ENCODE data around the gene ANKS1B.
"Not testable (repeated sequence)": the region's sequence is repeated elsewhere in the genome, so short reads cannot be mapped to it uniquely, and the experiment has no call there.

ANKS1B gene

DNA sequence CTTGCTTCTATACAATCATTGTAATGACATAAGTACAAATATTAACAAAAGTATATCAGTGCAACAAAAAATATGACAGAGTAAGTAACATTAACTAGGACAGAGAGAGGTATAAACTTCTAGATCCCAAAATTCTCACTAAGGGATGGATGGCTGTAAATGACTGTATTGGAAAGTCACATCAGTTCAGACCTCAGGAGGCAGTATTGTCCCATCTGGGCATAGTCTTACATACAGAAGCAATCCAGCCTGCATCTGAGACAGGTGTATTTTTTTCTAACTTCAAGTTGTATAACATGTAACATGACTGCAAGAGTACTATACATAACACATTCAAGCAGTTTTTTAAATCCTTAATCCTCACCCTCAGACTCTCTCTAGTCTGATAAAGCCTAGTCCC lies 238.2 kb downstream of the ANKS1B start:
- no peak for DNase-seq

DNA sequence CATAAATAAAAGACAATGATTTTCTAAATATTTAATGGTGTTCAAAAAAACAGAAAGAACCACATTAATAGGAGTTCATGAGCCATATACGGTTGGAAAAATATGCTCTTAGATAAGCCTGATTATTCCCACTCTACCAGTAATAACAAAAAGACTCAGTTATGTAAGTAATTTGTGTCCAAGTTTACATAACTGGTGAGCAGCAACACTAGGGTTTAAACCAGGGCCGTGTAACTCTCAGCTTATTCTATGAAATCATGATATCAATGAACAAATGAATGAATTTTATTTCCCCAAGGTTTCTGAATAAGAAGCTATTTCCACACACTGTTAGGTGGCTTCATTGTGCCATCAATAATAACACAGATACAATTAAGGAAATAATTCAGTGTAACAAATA lies 238.8 kb downstream of the ANKS1B start:
- DNase-seq, result no peak

DNA sequence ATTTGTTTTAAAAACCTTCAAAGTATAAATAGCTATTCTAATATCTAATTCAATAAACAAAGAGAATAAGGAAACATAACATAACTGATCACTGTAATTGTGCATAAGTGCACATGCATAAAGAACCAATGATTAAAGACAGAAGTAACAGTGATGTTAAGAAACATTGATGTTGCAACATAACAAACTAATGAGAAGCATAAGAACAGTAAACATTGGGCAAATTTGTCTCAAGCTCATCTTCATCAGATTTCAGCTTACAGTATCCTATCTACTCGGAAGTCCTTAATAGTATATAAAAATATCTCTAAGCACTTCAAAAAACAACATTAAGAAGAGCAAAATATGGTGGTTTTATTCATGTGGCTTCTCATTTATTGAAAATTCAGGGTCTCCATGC lies 239.6 kb downstream of the ANKS1B start:
- no peak for DNase-seq

- no peak for DNase-seq
Measured at GRCh38 chr12:99736760-99737269, 247.9 kb downstream of the ANKS1B start.

- no peak for DNase-seq
Measured at GRCh38 chr12:99732131-99732530, 252.6 kb downstream of the ANKS1B start.

DNA sequence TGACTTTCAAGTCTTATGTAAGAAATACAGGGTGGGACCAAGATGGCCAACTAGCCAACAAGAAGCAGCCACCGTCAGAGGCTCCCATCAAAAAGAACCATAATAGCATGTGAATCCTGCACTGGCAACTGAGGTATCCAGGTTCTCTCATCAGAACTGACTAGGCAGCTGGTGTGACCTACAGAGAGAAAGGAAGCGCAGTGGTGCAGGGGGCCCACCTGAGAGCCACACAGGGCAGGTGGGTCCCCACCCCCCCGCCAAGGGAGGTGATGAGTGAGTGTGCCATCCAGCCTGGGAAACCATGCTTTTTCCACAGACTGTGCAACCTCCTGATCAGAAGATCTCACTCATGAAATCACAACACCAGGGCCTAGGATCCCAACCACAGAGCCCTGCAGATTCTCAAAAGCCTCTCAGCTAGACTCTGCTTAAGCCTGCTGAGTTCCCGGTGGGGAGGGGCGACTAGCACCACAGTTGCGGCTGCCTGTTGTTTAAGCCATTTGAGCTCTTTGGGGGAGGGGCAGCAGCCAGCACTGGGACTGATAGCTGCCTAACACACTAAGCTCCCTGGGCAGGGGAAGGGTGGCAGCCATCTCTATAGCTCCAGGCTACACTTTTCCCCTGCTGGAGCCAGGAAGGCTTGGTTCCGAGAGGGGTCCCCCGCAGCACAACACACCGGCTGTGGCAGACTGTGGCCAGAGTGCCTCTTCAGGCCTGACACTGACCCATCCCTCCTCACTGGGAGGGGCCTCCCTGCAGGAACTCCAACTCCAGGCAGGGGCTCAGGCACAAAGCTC lies 261.8 kb downstream of the ANKS1B start:
- DNase-seq, result no peak

DNA sequence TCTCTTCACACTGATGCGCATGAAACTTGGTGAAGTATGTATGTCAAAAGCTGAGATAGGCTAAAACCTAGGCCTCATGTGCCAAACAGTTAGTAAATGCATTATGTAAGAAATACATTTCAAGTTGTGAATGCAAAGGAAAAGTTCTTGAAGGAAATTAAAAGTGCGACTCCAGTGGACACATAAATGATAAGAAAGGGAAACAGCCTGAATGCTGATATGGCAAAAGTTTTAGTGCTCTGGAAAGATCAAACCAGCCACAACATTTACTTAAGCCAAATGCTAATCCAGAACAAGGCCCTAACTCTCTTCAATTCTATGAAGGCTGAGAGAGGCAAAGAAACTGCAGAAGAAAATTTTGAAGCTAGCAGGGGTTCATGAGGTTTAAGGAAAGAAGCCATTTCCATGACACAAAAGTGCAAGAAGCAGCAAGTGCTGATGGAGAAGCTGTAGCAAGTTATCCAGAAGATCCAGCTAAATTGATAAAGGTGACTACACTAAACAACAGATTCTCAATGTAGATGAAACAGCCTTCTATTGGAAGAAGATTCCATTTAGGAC lies 262.9 kb downstream of the ANKS1B start:
- no peak for DNase-seq

GRCh38 chr12:99720083-99720465 lies 264.7 kb downstream of the ANKS1B start:
- not testable (repeated sequence) for DNase-seq

DNA sequence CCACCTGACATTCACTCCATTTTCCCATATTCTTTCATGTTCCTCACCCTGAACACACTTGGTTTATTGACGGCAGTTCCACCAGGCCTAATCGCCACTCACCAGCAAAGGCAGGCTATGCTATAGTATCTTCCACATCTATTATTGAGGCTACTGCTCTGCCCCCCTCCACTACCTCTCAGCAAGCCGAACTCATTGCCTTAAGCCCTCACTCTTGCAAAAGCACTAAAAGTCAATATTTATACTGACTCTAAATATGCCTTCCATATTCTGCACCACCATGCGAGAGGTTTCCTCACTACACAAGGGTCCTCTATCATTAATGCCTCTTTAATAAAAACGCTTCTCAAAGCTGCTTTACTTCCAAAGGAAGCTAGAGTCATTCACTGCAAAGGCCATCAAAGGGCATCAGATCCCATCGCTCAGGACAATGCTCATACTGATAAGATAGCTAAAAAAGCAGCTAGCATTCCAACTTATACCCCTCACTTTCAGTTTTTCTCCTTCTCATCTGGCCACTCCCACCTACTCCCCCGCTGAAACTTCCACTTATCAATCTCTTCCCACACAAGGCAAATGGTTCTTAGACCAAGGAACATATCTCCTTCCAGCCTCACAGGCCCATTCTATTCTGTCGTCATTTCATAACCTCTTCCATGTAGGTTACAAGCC lies 265.2 kb downstream of the ANKS1B start:
- not testable (repeated sequence) for DNase-seq

- not testable (repeated sequence) for DNase-seq
Measured at GRCh38 chr12:99715841-99716510, 268.8 kb downstream of the ANKS1B start.

DNA sequence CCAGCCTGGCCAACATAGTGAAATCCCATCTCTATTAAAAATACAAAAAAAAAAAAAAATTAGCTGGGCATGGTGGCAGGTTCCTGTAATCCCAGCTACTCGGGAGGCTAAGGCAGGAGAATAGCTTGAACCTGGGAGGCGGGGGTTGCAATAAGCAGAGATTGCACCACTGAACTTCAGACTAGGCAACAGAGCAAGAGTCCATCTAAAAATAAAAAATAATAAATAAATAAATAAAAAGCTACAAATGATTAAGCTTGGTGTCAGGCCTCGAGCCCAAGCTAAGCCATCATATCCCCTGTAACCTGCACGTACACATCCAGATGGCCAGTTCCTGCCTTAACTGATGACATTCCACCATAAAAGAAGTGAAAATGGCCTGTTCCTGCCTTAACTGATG lies 269.8 kb downstream of the ANKS1B start:
- DNase-seq, result not testable (repeated sequence)

GRCh38 chr12:99713946-99714520 lies 270.7 kb downstream of the ANKS1B start:
- DNase-seq, result no peak

DNA sequence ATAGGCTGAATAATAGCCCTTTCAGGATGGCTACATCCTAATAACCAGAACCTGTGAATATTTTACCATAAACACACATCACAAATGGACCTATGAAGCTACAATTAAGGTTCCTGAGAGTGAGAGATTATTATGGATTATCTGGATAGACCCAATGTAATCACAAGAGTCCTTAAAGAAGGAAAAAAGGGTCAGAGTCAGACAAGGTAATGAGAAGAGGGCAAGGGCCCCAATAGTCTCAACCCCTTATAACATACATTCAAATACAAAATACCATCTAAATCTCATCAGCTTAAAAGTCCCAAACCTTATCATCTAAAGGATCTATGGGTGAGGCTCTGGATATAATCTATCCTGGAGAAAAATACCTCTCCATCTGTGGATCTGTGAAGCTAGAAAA lies 272.5 kb downstream of the ANKS1B start:
- DNase-seq, result no peak

GRCh38 chr12:99711246-99711645 lies 273.5 kb downstream of the ANKS1B start:
- DNase-seq, result no peak

DNA sequence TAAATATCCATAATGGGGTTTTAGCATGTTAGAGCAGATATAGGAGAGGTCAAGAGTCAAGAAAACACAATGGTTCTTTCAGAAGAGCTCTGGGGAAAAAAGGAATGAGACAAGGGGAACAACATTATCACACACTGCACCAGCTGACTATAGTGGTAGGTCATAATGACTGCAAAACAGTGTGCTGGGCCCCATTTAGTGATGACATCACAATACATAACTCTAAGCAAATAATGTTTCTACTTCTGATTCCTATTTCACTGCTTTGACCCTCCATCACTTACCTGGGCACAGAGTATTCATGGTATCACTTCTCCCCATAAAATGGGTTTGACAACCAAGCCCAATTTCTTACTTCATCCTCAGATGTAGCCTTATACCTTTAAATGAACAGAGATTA lies 275.1 kb downstream of the ANKS1B start:
- DNase-seq, result no peak

DNA sequence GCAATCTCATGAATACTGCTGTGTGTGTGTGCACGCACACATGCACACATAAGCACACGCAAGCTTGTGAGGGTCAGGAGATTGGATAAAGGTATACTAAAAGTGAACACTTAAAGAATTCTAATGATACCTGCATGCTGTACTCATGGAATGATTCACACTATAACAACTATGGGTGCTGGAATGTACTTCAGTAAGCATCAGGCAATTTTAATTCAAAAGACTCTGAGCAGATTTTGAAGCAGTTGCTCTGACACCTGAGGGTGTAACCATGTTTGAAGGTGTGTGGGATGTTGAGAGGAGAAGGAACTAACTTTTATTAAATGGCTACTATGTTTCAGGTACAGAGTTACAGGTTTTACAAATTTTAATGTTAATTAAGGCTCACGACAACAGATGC lies 275.6 kb downstream of the ANKS1B start:
- DNase-seq, result no peak

- DNase-seq, result no peak
Measured at GRCh38 chr12:99707883-99708282, 276.9 kb downstream of the ANKS1B start.

DNA sequence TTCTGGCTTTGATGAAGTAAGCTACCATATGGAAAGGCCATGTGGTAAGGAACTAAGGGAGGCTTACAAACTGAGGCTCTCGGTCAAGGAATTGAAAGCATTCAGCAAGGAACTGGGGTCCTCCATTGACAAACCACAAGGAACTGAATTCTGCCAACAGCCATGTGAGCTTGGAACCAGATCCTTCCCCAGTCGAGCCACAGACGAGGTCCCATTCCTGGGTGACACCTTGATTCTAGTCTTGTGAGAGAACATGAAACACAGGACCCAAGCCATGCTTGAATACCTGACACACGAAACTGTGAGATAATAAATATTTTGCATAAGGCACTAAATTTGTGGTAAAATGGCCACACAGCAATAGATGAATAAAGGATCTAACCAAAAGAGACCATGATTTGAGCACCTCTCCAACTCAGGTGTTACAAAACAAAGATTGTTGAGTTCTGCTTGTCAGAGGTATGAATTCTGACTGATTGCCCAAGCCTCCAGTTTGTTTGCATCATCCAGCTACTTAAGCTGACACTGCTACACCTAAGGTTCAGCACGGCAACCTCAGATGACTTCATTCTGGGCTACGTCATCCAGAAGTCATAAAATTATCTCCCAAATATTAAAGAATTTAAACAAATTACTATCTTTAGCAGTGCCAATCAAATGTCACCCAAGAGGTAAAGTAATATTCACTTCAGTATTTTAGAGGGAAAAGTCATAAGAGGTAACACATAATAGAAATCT lies 277.8 kb downstream of the ANKS1B start:
- DNase-seq, result no peak

- no peak for DNase-seq
Measured at GRCh38 chr12:99704458-99704857, 280.3 kb downstream of the ANKS1B start.

DNA sequence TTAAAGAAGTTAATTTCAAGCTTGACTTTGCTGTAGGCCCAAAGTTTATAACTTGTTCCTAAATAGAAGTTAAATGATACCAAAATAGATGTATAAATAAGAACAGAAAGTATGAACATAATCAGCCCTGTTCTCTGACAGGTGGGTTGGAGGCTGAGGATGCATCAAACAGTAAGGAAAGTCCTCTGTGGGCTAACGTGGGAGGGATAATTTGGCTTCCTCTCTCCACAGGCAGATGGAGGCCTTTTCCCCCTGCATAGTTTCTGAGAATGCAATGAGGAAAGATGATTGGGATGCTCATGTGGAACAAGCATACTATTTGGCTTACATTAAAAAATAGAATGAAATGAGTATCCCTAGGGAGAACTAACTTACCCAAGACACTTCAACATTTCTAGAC lies 280.7 kb downstream of the ANKS1B start:
- DNase-seq, result no peak

DNA sequence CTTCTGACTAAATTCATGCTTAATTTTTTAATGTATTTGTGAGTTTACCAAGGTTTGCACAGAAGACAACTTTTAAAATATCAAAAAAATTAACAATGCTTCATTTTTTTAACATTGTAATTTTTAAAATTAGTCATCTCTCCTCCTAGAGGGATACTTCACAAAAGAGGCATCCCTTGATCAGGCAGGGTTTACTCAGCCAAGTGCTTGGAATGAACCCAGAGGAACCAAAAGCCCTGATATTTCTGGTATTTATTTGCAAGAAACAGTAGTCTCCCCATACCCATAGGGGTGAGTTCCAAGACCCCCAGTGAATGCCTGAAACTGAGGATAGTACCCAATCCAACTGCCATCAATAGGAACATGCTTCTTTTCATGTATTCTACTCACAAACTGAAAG lies 284.7 kb downstream of the ANKS1B start:
- no peak for DNase-seq

DNA sequence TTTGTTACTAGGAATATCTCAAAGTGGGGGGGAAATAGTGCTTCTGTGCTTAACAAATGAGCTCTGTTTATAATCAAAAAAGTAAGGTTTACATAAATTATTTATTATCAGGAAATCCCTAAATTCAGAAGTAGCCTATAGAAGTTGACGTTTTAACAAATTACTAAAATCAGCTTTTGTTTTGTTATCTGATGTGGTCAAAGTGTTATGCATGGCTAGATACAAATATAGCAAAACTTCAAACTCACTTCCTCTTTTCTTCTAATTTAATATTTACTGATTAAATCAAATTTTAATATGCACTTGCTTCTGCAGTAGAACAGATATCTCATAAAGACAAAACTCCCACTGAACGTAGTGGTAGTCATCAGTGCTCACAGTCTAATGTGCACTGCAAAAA lies 289.7 kb downstream of the ANKS1B start:
- no peak for DNase-seq
